ENCODE data around the gene ZNF35.

ZNF35 gene

DNA sequence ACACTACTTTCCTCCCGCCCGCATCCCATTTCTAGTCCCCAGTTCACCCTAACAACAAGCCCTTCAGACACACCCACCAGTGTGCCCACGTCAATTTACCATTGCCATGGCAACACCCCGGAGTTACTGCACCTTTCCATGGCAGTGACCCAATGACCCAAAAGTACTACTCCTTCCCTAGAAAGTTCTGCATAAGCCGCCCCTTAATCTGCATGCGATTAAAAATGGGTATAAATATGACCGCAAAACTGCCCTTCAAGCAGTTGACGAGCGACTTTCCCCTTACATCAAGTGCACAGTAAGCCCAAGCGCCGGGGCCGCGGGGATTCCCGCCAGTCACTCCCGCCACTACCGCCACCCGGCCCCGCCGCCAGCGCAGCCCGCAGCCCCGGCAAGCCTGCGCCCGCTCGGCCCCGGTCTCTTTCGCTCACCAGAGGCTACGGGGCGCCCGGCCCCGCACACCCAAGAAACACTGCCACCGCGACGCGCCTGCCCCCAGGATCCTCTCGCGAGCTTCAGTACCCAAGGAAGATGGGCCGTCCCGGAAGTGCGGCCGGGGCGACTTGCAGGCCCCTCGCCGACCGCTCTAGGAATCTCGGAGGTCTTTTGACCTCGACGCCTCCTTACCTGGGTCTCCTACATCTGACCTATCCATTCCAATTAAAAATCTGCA lies 36.7 kb downstream of the ZNF35 start:
- DNase-seq (ENCODE audit: low read depth in 2 of 2): peak; percentile 6 to 53

DNA sequence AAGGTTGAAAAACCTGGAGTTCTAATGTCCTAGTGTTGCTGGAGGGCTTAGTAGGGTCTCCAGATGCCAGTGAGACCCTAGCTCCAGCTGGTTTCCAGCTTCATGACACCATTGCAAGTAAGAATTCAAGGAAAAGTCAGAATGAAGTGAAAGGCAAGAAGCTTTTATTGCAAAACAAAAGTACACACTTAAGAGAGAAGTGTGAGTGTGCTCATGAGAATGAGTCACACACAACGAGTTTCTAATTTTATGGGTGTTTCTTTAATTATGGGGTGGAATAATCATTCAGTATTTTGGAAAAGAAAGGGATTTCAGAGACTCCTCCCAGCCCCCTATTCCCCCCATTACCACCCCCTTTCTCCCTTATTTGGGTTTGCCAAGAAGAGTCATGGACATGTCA lies 39.4 kb downstream of the ZNF35 start:
- DNase-seq (ENCODE audit: low read depth in 2 of 2): no peak
